Stimulated activated CD8-positive, alpha-beta memory T cell treated with anti-CD3 and anti-CD28 coated beads, Interleukin-15, amount 100 ng/mL, for 24 hours (primary cell): ENCODE results near the gene TRMT61A.
"Not testable (repeated sequence)": the region's sequence is repeated elsewhere in the genome, so short reads cannot be mapped to it uniquely, and the experiment has no call there.

Source experiments
- DNase-seq: peaks from one replicate; pipeline ENCODE4 v3.0.0-alpha.2; 2020; ENCODE audit warnings: low read depth

Gene TRMT61A

GRCh38 chr14:103523575-103523954, 5.4 kb upstream of the TRMT61A start:
- DNase-seq: no peak

- no peak for DNase-seq
Observed at GRCh38 chr14:103524002-103524935, 4.7 kb upstream of the TRMT61A start.

GRCh38 chr14:103525430-103526246, 3.4 kb upstream of the TRMT61A start:
- not testable (repeated sequence) for DNase-seq

- DNase-seq: no peak
Observed at GRCh38 chr14:103526247-103526913, 2.6 kb upstream of the TRMT61A start.

- no peak for DNase-seq
Observed at GRCh38 chr14:103526914-103527248, 2.1 kb upstream of the TRMT61A start.

- DNase-seq: no peak
Observed at GRCh38 chr14:103527408-103528145, 1.4 kb upstream of the TRMT61A start.

- DNase-seq: no peak
Observed at GRCh38 chr14:103528146-103528586, 830 bp upstream of the TRMT61A start.

GRCh38 chr14:103529383-103530365, 678 bp downstream of the TRMT61A start:
- DNase-seq: no peak

- no peak for DNase-seq
Observed at GRCh38 chr14:103530390-103530789, 1.4 kb downstream of the TRMT61A start.

GRCh38 chr14:103530831-103531230, 1.8 kb downstream of the TRMT61A start:
- DNase-seq: no peak

GRCh38 chr14:103531421-103532215, 2.6 kb downstream of the TRMT61A start:
- no peak for DNase-seq

- DNase-seq: no peak
Observed at GRCh38 chr14:103532216-103533136, 3.5 kb downstream of the TRMT61A start.

- DNase-seq: no peak
Observed at GRCh38 chr14:103533137-103533998, 4.4 kb downstream of the TRMT61A start.

GRCh38 chr14:103533999-103534575, 5.1 kb downstream of the TRMT61A start:
- DNase-seq: no peak

GRCh38 chr14:103534576-103535061, 5.6 kb downstream of the TRMT61A start:
- no peak for DNase-seq

GRCh38 chr14:103535081-103535890, 6.3 kb downstream of the TRMT61A start:
- no peak for DNase-seq
